Neural progenitor cell (in vitro differentiated cells): ENCODE data around the gene HIRA. TPM values are rescaled to one million over a fixed set of nuclear protein-coding genes. Genes with fewer than 3 reads are reported as not detected.

Experiments
- DNase-seq: peaks from one replicate; pipeline ENCODE4 v3.0.0-alpha.2; 2016; ENCODE audit warnings: low spot score
- H2AFZ ChIP-seq: fragments of 200-600 bp; sonication (generic); replicated peaks from 2 replicates; pipeline ENCODE4 v1.6.1; 2016; ENCODE audit warnings: antibody characterized with exemption
- H3F3A ChIP-seq: fragments of 200-600 bp; sonication (generic); 2 replicates; pipeline ENCODE4 v1.6.1; 2016; ENCODE audit warnings: antibody characterized with exemption, low read depth
- H3K27ac ChIP-seq: fragments of 200-600 bp; sonication (generic); 2 replicates; pipeline ENCODE4 v1.5.1; 2016; ENCODE audit warnings: mild to moderate bottlenecking
- H3K27me3 ChIP-seq: fragments of 200-600 bp; sonication (generic); 2 replicates; pipeline ENCODE4 v1.6.1; 2016; ENCODE audit warnings: mild to moderate bottlenecking, moderate library complexity
- H3K36me3 ChIP-seq: fragments of 200-600 bp; sonication (generic); 2 replicates; pipeline ENCODE4 v1.5.1; 2016
- H3K4me1 ChIP-seq: fragments of 200-600 bp; sonication (generic); 2 replicates; pipeline ENCODE4 v1.6.1; 2016; ENCODE audit warnings: mixed run types
- H3K4me2 ChIP-seq: fragments of 200-600 bp; sonication (generic); 2 replicates; pipeline ENCODE4 v1.6.1; 2016
- H3K4me3 ChIP-seq: fragments of 200-600 bp; sonication (generic); 2 replicates; pipeline ENCODE4 v1.5.1; 2016
- H3K79me2 ChIP-seq: fragments of 200-600 bp; sonication (generic); 2 replicates; pipeline ENCODE4 v1.6.1; 2016; ENCODE audit warnings: low read depth
- H3K9ac ChIP-seq: fragments of 200-600 bp; sonication (generic); 2 replicates; pipeline ENCODE4 v1.6.1; 2016
- H3K9me3 ChIP-seq: fragments of 200-600 bp; sonication (generic); 2 replicates; pipeline ENCODE4 v1.5.1; 2016; ENCODE audit warnings: low read depth
- H4K20me1 ChIP-seq: fragments of 200-600 bp; sonication (generic); 2 replicates; pipeline ENCODE4 v1.6.1; 2016; ENCODE audit warnings: low read depth
- H3K27ac Mint-ChIP-seq: 3 replicates; pipeline ENCODE4 v1.8.0; 2021; ENCODE audit warnings: mixed read lengths
- H3K27me3 Mint-ChIP-seq: 2 replicates; pipeline ENCODE4 v1.8.0; 2022; ENCODE audit warnings: low read depth, mild to moderate bottlenecking, inconsistent platforms, moderate library complexity, mixed read lengths; ENCODE audit not compliant: insufficient read depth
- H3K36me3 Mint-ChIP-seq: 3 replicates; pipeline ENCODE4 v1.8.0; 2021; ENCODE audit warnings: mixed read lengths
- H3K4me1 Mint-ChIP-seq: 3 replicates; pipeline ENCODE4 v1.8.0; 2021; ENCODE audit warnings: mixed read lengths
- H3K4me3 Mint-ChIP-seq: 3 replicates; pipeline ENCODE4 v1.8.0; 2021; ENCODE audit warnings: mild to moderate bottlenecking, moderate library complexity, mixed read lengths
- H3K9me3 Mint-ChIP-seq: 3 replicates; pipeline ENCODE4 v1.8.0; 2020; ENCODE audit warnings: mixed read lengths
- CTCF ChIP-seq: fragments of 200-600 bp; sonication (generic); IDR thresholded peaks from 2 replicates; pipeline ENCODE4 v1.5.1; 2017; ENCODE audit warnings: antibody characterized with exemption, mild to moderate bottlenecking
- EZH2 ChIP-seq: fragments of 200-600 bp; sonication (generic); IDR thresholded peaks from 2 replicates; pipeline ENCODE4 v1.6.1; 2017; ENCODE audit warnings: antibody characterized with exemption, mild to moderate bottlenecking, moderate library complexity
- EZH2phosphoT487 ChIP-seq: fragments of 200-600 bp; sonication (generic); IDR thresholded peaks from 2 replicates; pipeline ENCODE4 v1.6.1; 2017; ENCODE audit warnings: antibody characterized with exemption
- total RNA-seq: library from RNA; depleted of rRNA; stranded (reverse); fragments of >200 nt; gene quantifications from 2 replicates; pipeline ENCODE4 v1.2.3, GENCODE V29; 2015; ENCODE audit warnings: low replicate concordance

Gene HIRA
- total RNA-seq, 1 donor from 2014 or later: 18.9 TPM

DNA sequence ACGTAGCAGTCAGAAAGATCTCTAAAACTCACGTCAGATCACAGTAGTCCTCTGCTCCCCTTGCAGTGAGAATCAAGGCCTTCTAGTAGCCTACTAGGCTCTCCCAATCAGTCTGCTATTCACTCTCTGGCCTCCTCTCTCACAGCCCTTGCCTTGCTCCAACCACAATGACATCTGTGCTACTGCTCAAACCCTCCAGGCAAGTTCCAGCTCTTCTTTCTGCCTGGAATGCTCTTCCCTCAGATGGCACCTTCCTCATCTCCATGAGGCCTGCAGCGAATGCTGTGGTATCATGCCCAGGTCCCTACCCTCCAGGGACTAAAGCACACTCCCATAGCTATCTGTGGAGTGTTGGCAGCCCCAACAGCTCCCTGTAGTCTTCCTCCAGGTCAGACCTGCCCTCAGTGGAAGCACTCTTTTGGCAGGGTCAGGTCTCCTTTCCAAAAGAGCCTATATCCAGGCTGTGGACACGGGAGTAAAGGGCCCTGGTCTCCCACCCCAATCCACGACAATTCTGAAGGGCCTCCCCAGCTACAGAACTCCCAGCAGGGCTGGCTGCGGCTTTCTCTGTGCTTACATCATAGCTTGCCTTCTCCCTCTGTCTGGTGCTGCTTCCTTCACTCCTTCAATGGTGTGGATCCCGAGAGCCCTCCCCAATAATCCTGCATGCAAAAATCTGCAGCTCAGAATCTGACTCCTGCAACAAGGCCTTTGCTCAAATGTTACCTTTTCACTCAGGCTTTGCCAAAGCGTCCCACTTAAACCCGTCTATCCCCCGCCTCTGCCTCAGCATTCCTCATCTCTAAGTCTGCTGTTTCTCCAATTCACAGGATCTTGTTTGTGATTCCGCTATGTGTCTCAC, 8.9 kb downstream of the HIRA start:
- Mint-ChIP-seq H3K4me1 (peaks cover 10% of the 10 kb centered on the region), H3K36me3 (peaks cover 14% of the 10 kb centered on the region), H3K27ac (peak overlapping the region; percentile 35), H3K9me3 (no peaks in the 10 kb centered on the region), H3K27me3 (no peaks in the 10 kb centered on the region), H3K4me3 (no peak overlapping the region)
- Histone ChIP-seq H3K9me3 (no peaks in the 10 kb centered on the region), H4K20me1 (peaks cover 79% of the 10 kb centered on the region), H3K27me3 (no peaks in the 10 kb centered on the region), H3F3A (no peaks in the 10 kb centered on the region), H2AFZ (no peak overlapping the region), H3K4me2 (no peak overlapping the region), H3K27ac (no peak overlapping the region), H3K4me3 (no peak overlapping the region), H3K79me2 (peaks cover 100% of the 10 kb centered on the region), H3K9ac (no peak overlapping the region), H3K4me1 (peaks cover 10% of the 10 kb centered on the region), H3K36me3 (no peaks in the 10 kb centered on the region)
- TF ChIP-seq CTCF: no peak
- no peak for TF ChIP-seq EZH2phosphoT487
- no peak for TF ChIP-seq EZH2
- DNase-seq: no peak

DNA sequence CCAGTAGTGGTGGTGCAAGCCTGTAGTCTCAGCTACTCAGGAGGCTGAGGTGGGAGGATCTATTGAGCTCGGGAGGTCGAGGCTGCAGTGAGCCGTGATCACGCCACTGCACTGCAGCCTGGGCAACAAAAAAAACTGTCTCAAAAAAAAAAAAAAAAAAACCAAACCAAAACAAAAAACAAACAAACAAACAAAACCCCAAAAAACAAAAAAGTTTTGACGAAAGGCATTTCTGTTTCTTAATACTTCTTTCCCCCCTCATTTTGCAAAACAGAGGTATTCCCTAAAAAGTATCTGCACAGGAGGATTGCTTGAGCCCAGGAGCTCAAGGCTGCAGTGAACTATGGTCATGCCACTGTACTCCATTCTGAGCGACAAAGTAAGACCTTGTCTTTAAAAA, 11.2 kb downstream of the HIRA start:
- no peak for TF ChIP-seq EZH2phosphoT487
- TF ChIP-seq EZH2: no peak
- no peak for TF ChIP-seq CTCF
- no peaks in the 10 kb centered on the region for H3K27me3 ChIP-seq
- Mint-ChIP-seq H3K27ac (no peak overlapping the region), H3K9me3 (peaks cover 4% of the 10 kb centered on the region), H3K27me3 (no peaks in the 10 kb centered on the region), H3K4me1 (peaks cover 10% of the 10 kb centered on the region), H3K36me3 (peaks cover 16% of the 10 kb centered on the region), H3K4me3 (no peak overlapping the region)
- H3F3A ChIP-seq: no peaks in the 10 kb centered on the region
- peaks cover 10% of the 10 kb centered on the region for H3K4me1 ChIP-seq
- H3K36me3 ChIP-seq: no peaks in the 10 kb centered on the region
- H3K4me3 ChIP-seq: no peak overlapping the region
- peaks cover 55% of the 10 kb centered on the region for H4K20me1 ChIP-seq
- no peak overlapping the region for H3K27ac ChIP-seq
- no peak for DNase-seq
- no peaks in the 10 kb centered on the region for H3K9me3 ChIP-seq
- peaks cover 100% of the 10 kb centered on the region for H3K79me2 ChIP-seq
- H3K4me2 ChIP-seq: no peak overlapping the region
- H3K9ac ChIP-seq: no peak overlapping the region
- H2AFZ ChIP-seq: no peak overlapping the region

GRCh38 chr22:19419464-19420178, 11.9 kb downstream of the HIRA start:
- TF ChIP-seq EZH2phosphoT487 (no peak), EZH2 (no peak), CTCF (no peak)
- Mint-ChIP-seq H3K4me3 (no peak overlapping the region), H3K4me1 (peaks cover 10% of the 10 kb centered on the region), H3K27ac (no peak overlapping the region), H3K9me3 (peaks cover 4% of the 10 kb centered on the region), H3K27me3 (no peaks in the 10 kb centered on the region), H3K36me3 (peaks cover 19% of the 10 kb centered on the region)
- DNase-seq: no peak
- Histone ChIP-seq H3K27me3 (no peaks in the 10 kb centered on the region), H3K9ac (no peak overlapping the region), H3K79me2 (peaks cover 100% of the 10 kb centered on the region), H3K4me1 (peaks cover 10% of the 10 kb centered on the region), H3K4me2 (no peak overlapping the region), H2AFZ (no peak overlapping the region), H3K9me3 (no peaks in the 10 kb centered on the region), H3F3A (no peaks in the 10 kb centered on the region), H3K4me3 (no peak overlapping the region), H3K27ac (no peak overlapping the region), H3K36me3 (no peaks in the 10 kb centered on the region), H4K20me1 (peaks cover 49% of the 10 kb centered on the region)
